ENCODE measurements around the gene RPIA. TPM values are rescaled to one million over a fixed set of nuclear protein-coding genes. Genes with fewer than 3 reads are reported as not detected.

Gene RPIA
- polyA plus RNA-seq, 2 of the 4 experiments (the other 2 are of a cell fraction), result 23.3 to 27.0 TPM

DNA sequence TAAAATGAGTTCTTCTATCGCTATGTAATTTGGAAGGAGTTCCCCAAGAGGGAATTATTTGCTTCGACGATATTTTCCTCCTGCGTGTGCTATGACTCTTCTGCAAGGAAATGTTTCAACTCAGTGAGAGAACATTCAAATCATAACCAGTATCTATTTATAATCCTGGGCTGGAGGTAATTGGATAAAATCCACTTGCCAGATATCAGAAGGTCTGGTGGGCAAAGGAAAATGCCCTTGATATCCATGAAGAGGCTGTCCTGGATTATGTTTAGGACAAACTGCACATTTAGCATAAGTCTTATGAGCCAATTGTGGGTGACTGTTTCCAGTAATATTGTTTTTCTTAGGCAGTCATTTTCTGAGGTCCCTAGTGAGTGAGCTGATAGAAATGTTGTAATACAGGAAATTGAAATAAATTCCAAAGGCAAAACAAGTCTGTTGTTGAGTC, 17.7 kb downstream of the RPIA start:
- Histone ChIP-seq H3K4me2 (no peak overlapping the region), H3K27ac (no peak overlapping the region), H3K9me3 (no peaks in the 10 kb centered on the region), H3K4me3 (no peak overlapping the region), H3K4me1 (no peaks in the 10 kb centered on the region)
- DNase-seq (ENCODE audit: low read depth in 1 of 2, low spot score in 1 of 2) (no peak), FAIRE-seq (no peak), ATAC-seq (no peak)
- WGBS (ENCODE audit: missing lambda C conversion rate), result 95% methylated on average over 4 of the region's 4 CpGs
- TF ChIP-seq CBX8 (IDR thresholded peaks at IDR 0.05) (no peak), GATA3 (IDR thresholded peaks at IDR 0.05; ENCODE audit: borderline replicate concordance) (no peak), ZNF302 (CRISPR knock-in tag; IDR thresholded peaks at IDR 0.05) (no peak), CHD4 (IDR thresholded peaks at IDR 0.05; ENCODE audit: borderline replicate concordance) (no peak), FOXS1 (CRISPR knock-in tag; IDR thresholded peaks at IDR 0.05) (no peak), NFE2L2 (conservative IDR thresholded peaks at IDR 0.05; ENCODE audit: low read length) (no peak), RCOR1 (IDR thresholded peaks at IDR 0.05; ENCODE audit: low read depth, low read length) (no peak), KDM1A (IDR thresholded peaks at IDR 0.05; ENCODE audit: low read depth) (no peak), RARB (CRISPR knock-in tag; IDR thresholded peaks at IDR 0.05) (no peak), FOSB (CRISPR knock-in tag; IDR thresholded peaks at IDR 0.05) (no peak)
- TF ChIP-seq, protein P1, sequence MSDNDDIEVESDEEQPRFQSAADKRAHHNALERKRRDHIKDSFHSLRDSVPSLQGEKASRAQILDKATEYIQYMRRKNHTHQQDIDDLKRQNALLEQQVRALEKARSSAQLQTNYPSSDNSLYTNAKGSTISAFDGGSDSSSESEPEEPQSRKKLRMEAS (IDR thresholded peaks at IDR 0.05), result no peak
- TF ChIP-seq, protein P2, sequence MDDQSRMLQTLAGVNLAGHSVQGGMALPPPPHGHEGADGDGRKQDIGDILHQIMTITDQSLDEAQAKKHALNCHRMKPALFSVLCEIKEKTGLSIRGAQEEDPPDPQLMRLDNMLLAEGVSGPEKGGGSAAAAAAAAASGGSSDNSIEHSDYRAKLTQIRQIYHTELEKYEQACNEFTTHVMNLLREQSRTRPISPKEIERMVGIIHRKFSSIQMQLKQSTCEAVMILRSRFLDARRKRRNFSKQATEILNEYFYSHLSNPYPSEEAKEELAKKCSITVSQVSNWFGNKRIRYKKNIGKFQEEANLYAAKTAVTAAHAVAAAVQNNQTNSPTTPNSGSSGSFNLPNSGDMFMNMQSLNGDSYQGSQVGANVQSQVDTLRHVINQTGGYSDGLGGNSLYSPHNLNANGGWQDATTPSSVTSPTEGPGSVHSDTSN (IDR thresholded peaks at IDR 0.05), result no peak
- ChIA-PET CTCF (no interaction called here), POLR2A (no interaction called here)

DNA sequence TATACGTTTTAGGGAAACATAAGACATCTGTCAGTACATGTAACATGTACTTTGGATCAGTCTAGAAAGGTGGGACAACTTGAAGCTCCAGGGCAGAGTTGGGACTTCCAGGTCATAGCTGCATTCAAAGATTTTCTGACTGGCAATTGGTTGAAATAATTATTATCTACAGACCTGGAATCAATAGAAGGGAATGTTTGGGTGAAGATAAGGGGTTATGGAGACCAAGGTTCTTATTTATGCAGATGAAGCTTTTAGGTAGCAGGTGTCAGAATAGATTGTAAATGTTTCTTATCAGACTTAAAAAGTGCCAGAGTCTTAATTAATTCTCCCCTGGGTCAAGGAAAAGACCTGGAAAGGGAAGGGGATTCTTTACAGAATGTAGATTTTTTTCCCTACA, 19.8 kb downstream of the RPIA start:
- Histone ChIP-seq H3K27ac (no peak overlapping the region), H3K4me2 (no peak overlapping the region), H3K4me1 (no peaks in the 10 kb centered on the region), H3K9me3 (no peaks in the 10 kb centered on the region), H3K4me3 (no peak overlapping the region)
- no peak for DNase-seq (ENCODE audit: low read depth in 1 of 2, low spot score in 1 of 2)
- no peak for FAIRE-seq
- ChIA-PET POLR2A (interaction anchor here (1.1 kb wide), 1 partner anchor 20 kb away, joined by 3 read pairs; the partner anchor contains the start of gene RPIA), CTCF (interaction anchor here (1.1 kb wide), 1 partner anchor 17 kb away, joined by 4 read pairs; no protein-coding TSS in a partner anchor)
- no peak for TF ChIP-seq RARB (CRISPR knock-in tag; IDR thresholded peaks at IDR 0.05)
- no peak for TF ChIP-seq HMGXB4 (CRISPR knock-in tag; IDR thresholded peaks at IDR 0.05; ENCODE audit: borderline replicate concordance)
- TF ChIP-seq, protein P1 (IDR thresholded peaks at IDR 0.05), result no peak
- no peak for TF ChIP-seq TP53 (CRISPR knock-in tag; IDR thresholded peaks at IDR 0.05)
- no peak for TF ChIP-seq HDAC2 (IDR thresholded peaks at IDR 0.05)
- TF ChIP-seq POLR2AphosphoS2 (conservative IDR thresholded peaks at IDR 0.05; ENCODE audit: low read length), result no peak
- no peak for TF ChIP-seq CBX2 (IDR thresholded peaks at IDR 0.05; ENCODE audit: borderline replicate concordance, low read depth)
- no peak for TF ChIP-seq NR3C1 (IDR thresholded peaks at IDR 0.05)
- no peak for TF ChIP-seq SMC3 (IDR thresholded peaks at IDR 0.05)
- TF ChIP-seq ZC3H11A (IDR thresholded peaks at IDR 0.05), result no peak
- no peak for TF ChIP-seq BHLHE40 (IDR thresholded peaks at IDR 0.05; ENCODE audit: low read depth, low read length)
- TF ChIP-seq, protein P2 (IDR thresholded peaks at IDR 0.05), result no peak
- TF ChIP-seq KDM5A (IDR thresholded peaks at IDR 0.05), result no peak
- no peak for TF ChIP-seq MAZ (IDR thresholded peaks at IDR 0.05; ENCODE audit: borderline replicate concordance, low read depth, low read length)
- TF ChIP-seq HOXB5 (CRISPR knock-in tag; IDR thresholded peaks at IDR 0.05), result no peak
- no peak for TF ChIP-seq POLR2A (IDR thresholded peaks at IDR 0.05; ENCODE audit: low read length)
- ATAC-seq, result no peak
- 92% methylated on average over 1 of the region's 1 CpG for WGBS (ENCODE audit: missing lambda C conversion rate)

All from A549 (cell line).